IPS-20b (cell line): ENCODE measurements around the gene COG7.

ENCODE experiments used
- H3K27ac ChIP-seq: one replicate; pipeline ENCODE4 v1.5.1; 2013; ENCODE audit warnings: low read length
- H3K27me3 ChIP-seq: 2 replicates; pipeline ENCODE4 v1.6.1; 2013; ENCODE audit warnings: mild to moderate bottlenecking, low read length, inconsistent platforms; ENCODE audit not compliant: insufficient read depth
- H3K36me3 ChIP-seq: 2 replicates; pipeline ENCODE4 v1.6.1; 2013; ENCODE audit warnings: low read depth, mild to moderate bottlenecking, inconsistent platforms, low read length, moderate library complexity; ENCODE audit not compliant: insufficient read depth
- H3K4me1 ChIP-seq: 2 replicates; pipeline ENCODE4 v1.6.1; 2013; ENCODE audit warnings: mild to moderate bottlenecking, control low read depth, inconsistent platforms, low read length, moderate library complexity; ENCODE audit not compliant: insufficient read depth
- H3K4me3 ChIP-seq: 2 replicates; pipeline ENCODE4 v1.5.1; 2013; ENCODE audit warnings: mild to moderate bottlenecking, low read length, inconsistent platforms
- H3K9ac ChIP-seq: 2 replicates; pipeline ENCODE4 v1.6.1; 2013; ENCODE audit warnings: low read depth, mild to moderate bottlenecking, inconsistent platforms, low read length, moderate library complexity
- H3K9me3 ChIP-seq: 2 replicates; pipeline ENCODE4 v1.6.1; 2013; ENCODE audit warnings: mild to moderate bottlenecking, low read depth, low read length, inconsistent platforms; ENCODE audit not compliant: insufficient read depth

COG7 gene

GRCh38 chr16:23433261-23433920, 19.6 kb downstream of the COG7 start:
- no peaks in the 10 kb centered on the region for H3K27me3 ChIP-seq
- no peak overlapping the region for H3K27ac ChIP-seq
- H3K36me3 ChIP-seq: peaks cover 43% of the 10 kb centered on the region
- H3K4me1 ChIP-seq: no peaks in the 10 kb centered on the region
- H3K4me3 ChIP-seq: no peak overlapping the region
- no peak overlapping the region for H3K9ac ChIP-seq
- H3K9me3 ChIP-seq: no peaks in the 10 kb centered on the region

DNA sequence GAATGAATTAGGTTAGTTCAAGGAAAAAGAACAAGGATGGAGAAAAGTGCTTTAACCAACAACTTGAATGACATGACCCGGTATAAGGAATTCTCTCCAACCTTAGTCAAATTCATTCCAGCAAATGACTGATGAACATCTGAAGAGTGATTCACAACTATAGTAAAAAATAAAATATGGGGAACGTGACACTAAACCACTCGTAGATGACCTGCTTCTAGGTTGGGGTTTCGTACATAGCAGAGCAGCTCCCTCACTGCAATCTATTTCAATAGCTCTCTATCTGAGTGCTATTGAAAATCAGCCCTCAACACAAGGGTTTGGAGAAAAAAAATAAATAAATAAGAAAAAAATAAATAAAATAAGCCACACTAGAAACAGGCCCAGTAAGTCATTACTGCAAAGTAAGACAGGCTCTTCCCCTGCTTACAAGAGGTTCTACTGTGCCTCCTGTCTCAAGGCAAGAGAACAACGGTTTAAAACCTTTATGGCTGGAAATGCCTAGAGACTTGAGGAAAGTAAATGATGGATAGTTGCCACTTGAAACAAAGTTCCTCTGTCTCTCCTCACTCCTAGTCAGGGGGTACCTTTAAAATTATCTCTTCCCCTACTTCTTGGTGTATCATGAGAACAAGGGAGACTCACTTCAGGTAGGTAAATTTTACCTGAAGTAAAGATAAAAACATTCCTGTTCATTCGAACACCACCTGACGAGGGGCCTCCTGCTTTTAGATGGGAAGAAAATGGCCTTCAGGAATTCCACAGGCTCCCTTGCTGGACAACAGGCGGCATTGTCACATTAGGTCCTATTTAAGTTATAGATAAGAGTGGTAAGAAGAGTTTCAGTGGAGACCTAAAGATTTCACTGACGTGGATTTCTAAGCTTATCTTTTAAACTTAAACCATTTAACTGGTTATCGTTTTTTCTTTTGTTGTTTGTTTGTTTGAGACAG, 20.5 kb downstream of the COG7 start:
- Histone ChIP-seq H3K36me3 (peaks cover 39% of the 10 kb centered on the region), H3K27ac (no peak overlapping the region)

GRCh38 chr16:23428351-23428750, 24.6 kb downstream of the COG7 start:
- no peak overlapping the region for H3K4me3 ChIP-seq
- no peaks in the 10 kb centered on the region for H3K27me3 ChIP-seq
- H3K27ac ChIP-seq: no peak overlapping the region

More for the DNA sequence above, 20.5 kb downstream of the COG7 start:
- H3K4me3 ChIP-seq: no peak overlapping the region
- H3K9me3 ChIP-seq: no peaks in the 10 kb centered on the region
- no peak overlapping the region for H3K9ac ChIP-seq
- H3K27me3 ChIP-seq: no peaks in the 10 kb centered on the region
- H3K4me1 ChIP-seq: no peaks in the 10 kb centered on the region

GRCh38 chr16:23424292-23424958, 28.6 kb downstream of the COG7 start:
- H3K27ac ChIP-seq: no peak overlapping the region
- H3K4me1 ChIP-seq: peaks cover 8% of the 10 kb centered on the region; the same call in 1 of the 2 replicates
- no peaks in the 10 kb centered on the region; the same call in 1 of the 2 replicates for H3K36me3 ChIP-seq
- H3K4me3 ChIP-seq: no peak overlapping the region
- no peaks in the 10 kb centered on the region for H3K9me3 ChIP-seq
- no peak overlapping the region for H3K9ac ChIP-seq
- H3K27me3 ChIP-seq: no peaks in the 10 kb centered on the region

More at GRCh38 chr16:23428351-23428750, 24.6 kb downstream of the COG7 start:
- Histone ChIP-seq H3K9me3 (no peaks in the 10 kb centered on the region), H3K9ac (no peak overlapping the region), H3K4me1 (no peaks in the 10 kb centered on the region), H3K36me3 (peaks cover 27% of the 10 kb centered on the region)

- H3K4me3 ChIP-seq: no peak overlapping the region
- peaks cover 8% of the 10 kb centered on the region; the same call in 1 of the 2 replicates for H3K4me1 ChIP-seq
- H3K27me3 ChIP-seq: no peaks in the 10 kb centered on the region
- H3K9ac ChIP-seq: no peak overlapping the region
- H3K36me3 ChIP-seq: peaks cover 2% of the 10 kb centered on the region
- H3K9me3 ChIP-seq: no peaks in the 10 kb centered on the region
- H3K27ac ChIP-seq: no peak overlapping the region
Observed at GRCh38 chr16:23423496-23424049, 29.4 kb downstream of the COG7 start.

- no peak overlapping the region for H3K27ac ChIP-seq
- H3K9ac ChIP-seq: no peak overlapping the region
Observed at GRCh38 chr16:23420011-23420410, 33.0 kb downstream of the COG7 start.

DNA sequence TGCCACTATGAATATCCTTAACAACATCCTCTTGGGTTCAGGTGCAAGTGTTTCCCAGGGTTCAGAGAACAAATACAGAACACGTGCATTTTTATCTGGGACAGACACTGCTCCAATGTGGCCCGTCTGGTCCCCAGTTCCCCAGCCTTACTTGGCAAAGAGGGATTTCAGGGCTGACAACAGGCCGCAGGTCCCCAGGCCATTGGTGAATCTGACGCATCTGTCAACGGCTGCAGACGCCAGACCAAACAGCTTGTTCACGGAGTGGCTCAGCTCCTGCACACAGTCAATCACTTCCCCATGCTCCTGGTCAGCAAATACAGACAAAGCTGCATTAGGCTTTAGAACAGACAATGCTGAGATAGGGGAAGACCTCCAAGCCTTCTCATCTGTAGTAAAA, 36.2 kb downstream of the COG7 start:
- Histone ChIP-seq H3K27me3 (no peaks in the 10 kb centered on the region), H3K36me3 (peaks cover 55% of the 10 kb centered on the region), H3K4me3 (no peak overlapping the region), H3K9ac (no peak overlapping the region), H3K9me3 (no peaks in the 10 kb centered on the region), H3K4me1 (peaks cover 8% of the 10 kb centered on the region; the same call in 1 of the 2 replicates), H3K27ac (no peak overlapping the region)

More at GRCh38 chr16:23420011-23420410, 33.0 kb downstream of the COG7 start:
- Histone ChIP-seq H3K4me3 (no peak overlapping the region), H3K4me1 (peaks cover 8% of the 10 kb centered on the region; the same call in 1 of the 2 replicates), H3K36me3 (peaks cover 32% of the 10 kb centered on the region), H3K27me3 (no peaks in the 10 kb centered on the region), H3K9me3 (no peaks in the 10 kb centered on the region)

DNA sequence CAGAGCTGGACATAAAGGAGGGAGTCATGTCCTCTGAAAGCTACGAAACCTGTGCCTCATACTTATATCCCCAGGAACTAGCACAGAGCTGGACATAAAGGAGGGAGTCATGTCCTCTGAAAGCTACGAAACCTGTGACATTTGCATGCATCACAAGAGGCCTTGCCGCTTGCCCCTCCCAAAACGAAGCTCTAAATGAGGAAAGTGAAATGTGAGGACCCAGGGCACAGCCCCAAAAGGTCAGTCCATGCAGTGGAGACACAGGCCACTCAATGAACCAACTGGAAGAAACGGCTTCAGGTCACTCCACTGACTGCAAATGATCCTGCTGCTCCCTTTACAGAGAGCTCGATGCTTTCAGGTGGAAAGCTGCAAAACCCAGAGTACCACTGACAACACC, 38.3 kb downstream of the COG7 start:
- no peaks in the 10 kb centered on the region for H3K27me3 ChIP-seq
- peaks cover 69% of the 10 kb centered on the region for H3K36me3 ChIP-seq
- H3K4me1 ChIP-seq: peaks cover 7% of the 10 kb centered on the region; the same call in 1 of the 2 replicates
- H3K9me3 ChIP-seq: no peaks in the 10 kb centered on the region
- H3K27ac ChIP-seq: no peak overlapping the region
- no peak overlapping the region for H3K4me3 ChIP-seq
- H3K9ac ChIP-seq: no peak overlapping the region

GRCh38 chr16:23410176-23410575, 42.8 kb downstream of the COG7 start:
- H3K36me3 ChIP-seq: peaks cover 60% of the 10 kb centered on the region
- no peaks in the 10 kb centered on the region for H3K27me3 ChIP-seq
- no peak overlapping the region for H3K27ac ChIP-seq
- no peak overlapping the region for H3K9ac ChIP-seq
- no peaks in the 10 kb centered on the region for H3K9me3 ChIP-seq
- no peak overlapping the region for H3K4me3 ChIP-seq
- H3K4me1 ChIP-seq: peaks cover 22% of the 10 kb centered on the region; the same call in 1 of the 2 replicates

- peaks cover 61% of the 10 kb centered on the region for H3K36me3 ChIP-seq
- peaks cover 22% of the 10 kb centered on the region; the same call in 1 of the 2 replicates for H3K4me1 ChIP-seq
- no peak overlapping the region for H3K27ac ChIP-seq
- H3K9me3 ChIP-seq: no peaks in the 10 kb centered on the region
- H3K9ac ChIP-seq: peak overlapping the region; percentile 27; the same call in 1 of the 2 replicates
- H3K4me3 ChIP-seq: no peak overlapping the region
- H3K27me3 ChIP-seq: no peaks in the 10 kb centered on the region
Observed at GRCh38 chr16:23409522-23409921, 43.5 kb downstream of the COG7 start.

GRCh38 chr16:23408823-23409298, 44.1 kb downstream of the COG7 start:
- peaks cover 22% of the 10 kb centered on the region; the same call in 1 of the 2 replicates for H3K4me1 ChIP-seq
- H3K36me3 ChIP-seq: peaks cover 64% of the 10 kb centered on the region
- H3K27ac ChIP-seq: no peak overlapping the region
- H3K9me3 ChIP-seq: no peaks in the 10 kb centered on the region
- no peak overlapping the region for H3K4me3 ChIP-seq
- no peaks in the 10 kb centered on the region for H3K27me3 ChIP-seq
- peak overlapping the region; percentile 53; the same call in 1 of the 2 replicates for H3K9ac ChIP-seq
